Kidney glomerular epithelial cell (primary cell): ENCODE results near the gene ZNF646.

Experiments
- DNase-seq: peaks from one replicate; lab custom pipeline; 2025; lab: John Stamatoyannopoulos, UW

Gene ZNF646

GRCh38 chr16:31073970-31074813, at the start of gene ZNF646, which contains the start of gene ZNF668:
Gene ZNF646 (plus strand): TSS chr16:31074422. CDS start chr16:31076325, 1,903 bp downstream.
Gene ZNF668 (minus strand): TSS chr16:31074240. CDS start chr16:31064459, 9,781 bp downstream.
- peak; percentile 97 for DNase-seq

GRCh38 chr16:31025339-31025738, 48.9 kb upstream of the ZNF646 start:
- no peak for DNase-seq

GRCh38 chr16:31029272-31029671, 45.0 kb upstream of the ZNF646 start:
- no peak for DNase-seq

- no peak for DNase-seq
Measured at GRCh38 chr16:31031276-31031675, 42.9 kb upstream of the ZNF646 start.

- peak; percentile 95 for DNase-seq
Measured at GRCh38 chr16:31032736-31033708, 41.2 kb upstream of the ZNF646 start, which contains the start of gene STX4. Gene STX4 (plus strand): TSS chr16:31033558. CDS start chr16:31033806, 248 bp downstream.

GRCh38 chr16:31033709-31034492, 40.3 kb upstream of the ZNF646 start:
- DNase-seq = peak; percentile 39

- no peak for DNase-seq
Measured at GRCh38 chr16:31036691-31037090, 37.5 kb upstream of the ZNF646 start.

GRCh38 chr16:31038993-31039392, 35.2 kb upstream of the ZNF646 start:
- no peak for DNase-seq

- no peak for DNase-seq
Measured at GRCh38 chr16:31042866-31043265, 31.4 kb upstream of the ZNF646 start.

GRCh38 chr16:31043352-31043751, 30.9 kb upstream of the ZNF646 start:
- DNase-seq = no peak

GRCh38 chr16:31043898-31044481, 30.2 kb upstream of the ZNF646 start:
- DNase-seq = no peak

- no peak for DNase-seq
Measured at GRCh38 chr16:31050280-31051030, 23.8 kb upstream of the ZNF646 start.

GRCh38 chr16:31052114-31052513, 22.1 kb upstream of the ZNF646 start:
- DNase-seq = peak; percentile 92

- DNase-seq = no peak
Measured at GRCh38 chr16:31055613-31056012, 18.6 kb upstream of the ZNF646 start.

- no peak for DNase-seq
Measured at GRCh38 chr16:31061126-31061812, 13.0 kb upstream of the ZNF646 start.

- no peak for DNase-seq
Measured at GRCh38 chr16:31061813-31062440, 12.3 kb upstream of the ZNF646 start.

GRCh38 chr16:31063495-31063842, 10.8 kb upstream of the ZNF646 start:
- DNase-seq = no peak

GRCh38 chr16:31063843-31064611, 10.2 kb upstream of the ZNF646 start:
- DNase-seq = no peak
